Sciatic nerve (tissue), 2 donors: ENCODE data around the gene SLC25A26. TPM values are rescaled to one million over a fixed set of nuclear protein-coding genes. Genes with fewer than 3 reads are reported as not detected.

Source experiments
- ATAC-seq: fragments of 200-7000 bp; cut with Tn5 transposase; one replicate; pipeline ENCODE4 v1.9.1; 2020; ENCODE audit warnings: mild to moderate bottlenecking, moderate library complexity
- DNase-seq: peaks from one replicate; pipeline ENCODE4 v3.0.0-alpha.2; 2020; ENCODE audit warnings: low spot score
- intact Hi-C: fragments of 100-400 bp; cut with DNase I; formaldehyde crosslinking; loops from one replicate; pipeline ENCODE4 v1.14.2; 2022
- total RNA-seq: library from RNA; stranded (reverse); fragmentation: NEBNext Ultra II Directional; extraction: Animal tissue kit (Norgen Biotek cat#: 25700); gene quantifications from one replicate; pipeline ENCODE4 v1.2.1, GENCODE V29; 2021
- donor health status: DM: no; HTN: no; CAD: no.
- donor health status: DM: no; HTN: no; CAD: no.

SLC25A26 gene
- total RNA-seq = 16.4 TPM

GRCh38 chr3:66220602-66221377, at the start of gene SLC25A26:
Gene SLC25A26, plus strand, starts transcription at chr3:66221001. Its CDS starts 94 bp downstream, at chr3:66221095.
- DNase-seq = peak; percentile 95
- intact Hi-C loops = no loop called here
- ATAC-seq = peak; percentile 100

- intact Hi-C loops = no loop called here
- no peak for ATAC-seq
- DNase-seq = no peak
Observed at GRCh38 chr3:66172394-66172793, 48.4 kb upstream of the SLC25A26 start.

- ATAC-seq = no peak
- no peak for DNase-seq
- intact Hi-C loops = no loop called here
Observed at GRCh38 chr3:66177026-66177425, 43.8 kb upstream of the SLC25A26 start.

- intact Hi-C loops = no loop called here
- no peak for ATAC-seq
- DNase-seq = no peak
Observed at GRCh38 chr3:66178206-66178605, 42.6 kb upstream of the SLC25A26 start.

GRCh38 chr3:66179793-66180192, 41.0 kb upstream of the SLC25A26 start:
- ATAC-seq (no peak), DNase-seq (no peak)
- intact Hi-C loops = no loop called here

GRCh38 chr3:66181764-66182163, 39.0 kb upstream of the SLC25A26 start:
- intact Hi-C loops = no loop called here
- DNase-seq = no peak
- ATAC-seq = no peak

GRCh38 chr3:66182246-66182645, 38.6 kb upstream of the SLC25A26 start:
- no peak for DNase-seq
- intact Hi-C loops = no loop called here
- peak; percentile 55 for ATAC-seq

GRCh38 chr3:66186545-66186944, 34.3 kb upstream of the SLC25A26 start:
- DNase-seq = no peak
- ATAC-seq = no peak

GRCh38 chr3:66195347-66195783, 25.4 kb upstream of the SLC25A26 start:
- DNase-seq (peak; percentile 61), ATAC-seq (peak; percentile 74)
- intact Hi-C loops = no loop called here

More at GRCh38 chr3:66186545-66186944, 34.3 kb upstream of the SLC25A26 start:
- intact Hi-C loops = no loop called here

- ATAC-seq = no peak
- intact Hi-C loops = no loop called here
Observed at GRCh38 chr3:66196633-66197032, 24.2 kb upstream of the SLC25A26 start.

GRCh38 chr3:66198437-66199088, 22.2 kb upstream of the SLC25A26 start:
- no peak for ATAC-seq
- intact Hi-C loops = no loop called here

More at GRCh38 chr3:66196633-66197032, 24.2 kb upstream of the SLC25A26 start:
- DNase-seq = no peak

GRCh38 chr3:66199089-66199473, 21.7 kb upstream of the SLC25A26 start:
- ATAC-seq (no peak), DNase-seq (no peak)
- intact Hi-C loops = no loop called here

More at GRCh38 chr3:66198437-66199088, 22.2 kb upstream of the SLC25A26 start:
- no peak for DNase-seq

- no peak for DNase-seq
- intact Hi-C loops = no loop called here
- no peak for ATAC-seq
Observed at GRCh38 chr3:66200147-66200546, 20.7 kb upstream of the SLC25A26 start.

- intact Hi-C loops = no loop called here
- DNase-seq = no peak
- no peak for ATAC-seq
Observed at GRCh38 chr3:66200786-66201185, 20.0 kb upstream of the SLC25A26 start.

- intact Hi-C loops = no loop called here
- ATAC-seq = no peak
- DNase-seq = no peak
Observed at GRCh38 chr3:66203275-66203674, 17.5 kb upstream of the SLC25A26 start.

- ATAC-seq (no peak), DNase-seq (no peak)
- intact Hi-C loops = no loop called here
Observed at GRCh38 chr3:66206806-66207205, 14.0 kb upstream of the SLC25A26 start.

- no peak for ATAC-seq
- no peak for DNase-seq
- intact Hi-C loops = no loop called here
Observed at GRCh38 chr3:66208189-66208588, 12.6 kb upstream of the SLC25A26 start.

- intact Hi-C loops = no loop called here
- DNase-seq = no peak
- no peak for ATAC-seq
Observed at GRCh38 chr3:66210687-66211295, 10.0 kb upstream of the SLC25A26 start.

- DNase-seq = no peak
- intact Hi-C loops = no loop called here
- ATAC-seq = no peak
Observed at GRCh38 chr3:66211779-66212178, 9.0 kb upstream of the SLC25A26 start.

GRCh38 chr3:66215106-66215505, 5.7 kb upstream of the SLC25A26 start:
- DNase-seq (no peak), ATAC-seq (no peak)
- intact Hi-C loops = no loop called here
